Measurements from ENCODE around the gene TMEM51. TPM values are rescaled to one million over a fixed set of nuclear protein-coding genes. Genes with fewer than 3 reads are reported as not detected.

TMEM51 gene
- total and polyA plus RNA-seq, 2 of the 13 experiments (the other 11 are each of a cell fraction or from before 2014, with no cell fraction given): 12.2 to 22.3 TPM

DNA sequence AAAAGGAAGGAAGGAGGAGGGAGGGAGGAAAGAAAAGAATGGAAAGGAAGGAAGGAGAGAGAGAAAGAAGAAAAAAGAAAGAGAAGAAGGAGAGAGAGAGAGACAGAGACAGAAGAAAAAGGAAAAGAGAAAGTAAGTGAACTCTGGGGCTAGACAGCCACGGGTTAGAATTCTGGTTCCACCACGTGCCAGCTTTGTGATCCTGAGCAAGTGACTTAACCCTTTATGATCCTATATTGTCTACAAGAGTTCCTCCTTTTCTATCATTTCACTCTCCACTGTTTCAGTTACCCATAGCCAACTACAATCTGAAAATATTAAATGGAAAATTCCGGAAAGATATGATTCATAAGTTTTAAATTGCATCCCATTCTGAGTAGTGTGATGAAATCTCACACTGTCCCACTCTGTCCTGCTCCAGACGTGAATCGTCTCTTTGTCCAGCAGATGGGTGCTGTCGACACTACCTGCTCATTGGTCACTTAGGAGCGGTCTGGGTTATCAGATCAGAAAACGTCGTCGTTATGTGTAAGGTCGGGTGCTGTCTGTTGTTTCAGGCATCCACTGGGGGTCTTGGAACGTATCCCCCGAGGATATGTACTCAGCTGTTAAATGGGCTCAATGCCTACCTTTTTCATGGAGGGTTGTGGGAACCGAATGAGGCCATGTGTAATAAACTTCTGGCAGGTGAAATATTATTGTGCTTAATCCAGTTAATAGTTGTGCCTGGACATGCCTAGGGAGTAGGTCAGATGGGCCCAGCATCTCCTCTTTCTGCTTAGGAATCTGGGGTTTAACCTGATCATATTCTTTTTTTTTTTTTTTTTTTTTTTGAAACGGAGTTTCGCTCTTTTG is 19.1 kb downstream of the TMEM51 start (continued):
- TF ChIP-seq, protein P1, sequence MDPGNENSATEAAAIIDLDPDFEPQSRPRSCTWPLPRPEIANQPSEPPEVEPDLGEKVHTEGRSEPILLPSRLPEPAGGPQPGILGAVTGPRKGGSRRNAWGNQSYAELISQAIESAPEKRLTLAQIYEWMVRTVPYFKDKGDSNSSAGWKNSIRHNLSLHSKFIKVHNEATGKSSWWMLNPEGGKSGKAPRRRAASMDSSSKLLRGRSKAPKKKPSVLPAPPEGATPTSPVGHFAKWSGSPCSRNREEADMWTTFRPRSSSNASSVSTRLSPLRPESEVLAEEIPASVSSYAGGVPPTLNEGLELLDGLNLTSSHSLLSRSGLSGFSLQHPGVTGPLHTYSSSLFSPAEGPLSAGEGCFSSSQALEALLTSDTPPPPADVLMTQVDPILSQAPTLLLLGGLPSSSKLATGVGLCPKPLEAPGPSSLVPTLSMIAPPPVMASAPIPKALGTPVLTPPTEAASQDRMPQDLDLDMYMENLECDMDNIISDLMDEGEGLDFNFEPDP (CRISPR knock-in tag; conservative IDR thresholded peaks at IDR 0.05): no peak
- TF ChIP-seq SALL1 (CRISPR knock-in tag; IDR thresholded peaks at IDR 0.05) (peak; percentile 34; the same call in 1 of the 2 replicates), ZNF3 (CRISPR knock-in tag; IDR thresholded peaks at IDR 0.05) (no peak), MED1 (CRISPR knock-in tag; IDR thresholded peaks at IDR 0.05) (no peak), KDM1A (CRISPR knock-in tag; IDR thresholded peaks at IDR 0.05) (no peak), CC2D1A (CRISPR knock-in tag; IDR thresholded peaks at IDR 0.05) (no peak), NCOR1 (IDR thresholded peaks at IDR 0.05; ENCODE audit: borderline replicate concordance, low read length) (no peak), MAZ (IDR thresholded peaks at IDR 0.05; ENCODE audit: borderline replicate concordance, low read depth, low read length) (no peak), MAZ (CRISPR knock-in tag; IDR thresholded peaks at IDR 0.05; ENCODE audit: low read depth) (no peak), ZNF160 (CRISPR knock-in tag; IDR thresholded peaks at IDR 0.05) (no peak), FOSL2 (CRISPR knock-in tag; IDR thresholded peaks at IDR 0.05) (peak; percentile 67), ZZZ3 (CRISPR knock-in tag; IDR thresholded peaks at IDR 0.05; ENCODE audit: borderline replicate concordance) (no peak), ZNF614 (CRISPR knock-in tag; IDR thresholded peaks at IDR 0.05; ENCODE audit: borderline replicate concordance) (no peak), MNT (IDR thresholded peaks at IDR 0.05) (peak; percentile 24; the same call in 1 of the 2 replicates)
- TF ChIP-seq, protein P2, sequence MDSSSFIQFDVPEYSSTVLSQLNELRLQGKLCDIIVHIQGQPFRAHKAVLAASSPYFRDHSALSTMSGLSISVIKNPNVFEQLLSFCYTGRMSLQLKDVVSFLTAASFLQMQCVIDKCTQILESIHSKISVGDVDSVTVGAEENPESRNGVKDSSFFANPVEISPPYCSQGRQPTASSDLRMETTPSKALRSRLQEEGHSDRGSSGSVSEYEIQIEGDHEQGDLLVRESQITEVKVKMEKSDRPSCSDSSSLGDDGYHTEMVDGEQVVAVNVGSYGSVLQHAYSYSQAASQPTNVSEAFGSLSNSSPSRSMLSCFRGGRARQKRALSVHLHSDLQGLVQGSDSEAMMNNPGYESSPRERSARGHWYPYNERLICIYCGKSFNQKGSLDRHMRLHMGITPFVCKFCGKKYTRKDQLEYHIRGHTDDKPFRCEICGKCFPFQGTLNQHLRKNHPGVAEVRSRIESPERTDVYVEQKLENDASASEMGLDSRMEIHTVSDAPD (CRISPR knock-in tag; IDR thresholded peaks at IDR 0.05): no peak
- TF ChIP-seq, protein P3, sequence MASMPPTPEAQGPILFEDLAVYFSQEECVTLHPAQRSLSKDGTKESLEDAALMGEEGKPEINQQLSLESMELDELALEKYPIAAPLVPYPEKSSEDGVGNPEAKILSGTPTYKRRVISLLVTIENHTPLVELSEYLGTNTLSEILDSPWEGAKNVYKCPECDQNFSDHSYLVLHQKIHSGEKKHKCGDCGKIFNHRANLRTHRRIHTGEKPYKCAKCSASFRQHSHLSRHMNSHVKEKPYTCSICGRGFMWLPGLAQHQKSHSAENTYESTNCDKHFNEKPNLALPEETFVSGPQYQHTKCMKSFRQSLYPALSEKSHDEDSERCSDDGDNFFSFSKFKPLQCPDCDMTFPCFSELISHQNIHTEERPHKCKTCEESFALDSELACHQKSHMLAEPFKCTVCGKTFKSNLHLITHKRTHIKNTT (CRISPR knock-in tag; IDR thresholded peaks at IDR 0.05): no peak
- TF ChIP-seq, protein P4, sequence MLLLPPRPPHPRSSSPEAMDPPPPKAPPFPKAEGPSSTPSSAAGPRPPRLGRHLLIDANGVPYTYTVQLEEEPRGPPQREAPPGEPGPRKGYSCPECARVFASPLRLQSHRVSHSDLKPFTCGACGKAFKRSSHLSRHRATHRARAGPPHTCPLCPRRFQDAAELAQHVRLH (CRISPR knock-in tag; IDR thresholded peaks at IDR 0.05; ENCODE audit: borderline replicate concordance, low read depth): no peak
- TF ChIP-seq, protein P5, sequence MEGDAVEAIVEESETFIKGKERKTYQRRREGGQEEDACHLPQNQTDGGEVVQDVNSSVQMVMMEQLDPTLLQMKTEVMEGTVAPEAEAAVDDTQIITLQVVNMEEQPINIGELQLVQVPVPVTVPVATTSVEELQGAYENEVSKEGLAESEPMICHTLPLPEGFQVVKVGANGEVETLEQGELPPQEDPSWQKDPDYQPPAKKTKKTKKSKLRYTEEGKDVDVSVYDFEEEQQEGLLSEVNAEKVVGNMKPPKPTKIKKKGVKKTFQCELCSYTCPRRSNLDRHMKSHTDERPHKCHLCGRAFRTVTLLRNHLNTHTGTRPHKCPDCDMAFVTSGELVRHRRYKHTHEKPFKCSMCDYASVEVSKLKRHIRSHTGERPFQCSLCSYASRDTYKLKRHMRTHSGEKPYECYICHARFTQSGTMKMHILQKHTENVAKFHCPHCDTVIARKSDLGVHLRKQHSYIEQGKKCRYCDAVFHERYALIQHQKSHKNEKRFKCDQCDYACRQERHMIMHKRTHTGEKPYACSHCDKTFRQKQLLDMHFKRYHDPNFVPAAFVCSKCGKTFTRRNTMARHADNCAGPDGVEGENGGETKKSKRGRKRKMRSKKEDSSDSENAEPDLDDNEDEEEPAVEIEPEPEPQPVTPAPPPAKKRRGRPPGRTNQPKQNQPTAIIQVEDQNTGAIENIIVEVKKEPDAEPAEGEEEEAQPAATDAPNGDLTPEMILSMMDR (CRISPR knock-in tag; IDR thresholded peaks at IDR 0.05): peak; percentile 12; the same call in 1 of the 2 replicates
